ENCODE measurements around the gene CAMK2B.

The CAMK2B gene

DNA sequence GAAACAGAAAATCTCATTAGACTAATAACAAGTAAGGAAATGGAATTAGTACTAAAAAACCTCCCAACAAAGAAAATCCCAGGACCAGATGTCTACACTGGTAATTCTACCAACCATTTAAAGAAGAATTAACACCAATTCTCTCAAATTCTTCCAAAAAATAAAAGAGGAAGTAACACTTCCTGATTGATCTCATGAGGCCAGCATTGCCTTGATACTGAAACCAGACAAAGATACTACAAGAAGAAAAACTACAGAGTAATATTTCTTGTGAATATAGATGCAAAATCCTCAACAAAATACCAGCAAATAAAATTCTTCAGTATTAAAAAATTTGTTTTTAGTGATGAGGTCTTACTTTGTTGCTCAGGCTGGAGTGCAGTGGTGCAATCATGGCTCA, 157.5 kb downstream of the CAMK2B start:
- no peak for DNase-seq (ENCODE audit: low read depth in 3 of 3)
